RWPE2 (cell line): ENCODE results near the gene SLC13A3.

Source experiments
- ATAC-seq: fragments of 200-7000 bp; cut with Tn5 transposase; 3 replicates; pipeline ENCODE4 v1.9.1; 2021; ENCODE audit warnings: low read depth
- DNase-seq: peaks from one replicate; pipeline ENCODE4 v3.0.0-alpha.2; 2020; ENCODE audit warnings: low spot score
- H3K27ac ChIP-seq: fragments of 450-650 bp; 2 replicates; pipeline ENCODE4 v1.5.1; 2017; ENCODE audit warnings: mild to moderate bottlenecking; ENCODE audit not compliant: poor library complexity, severe bottlenecking
- H3K27me3 ChIP-seq: fragments of 250-450 bp; sonication (Bioruptor Pico); 2 replicates; pipeline ENCODE4 v1.5.1; 2021; ENCODE audit warnings: mild to moderate bottlenecking, moderate library complexity; ENCODE audit not compliant: insufficient read depth, poor library complexity, severe bottlenecking
- H3K36me3 ChIP-seq: fragments of 250-450 bp; sonication (Bioruptor Pico); 2 replicates; pipeline ENCODE4 v1.5.1; 2020; ENCODE audit warnings: low read depth, mild to moderate bottlenecking, moderate library complexity
- H3K4me1 ChIP-seq: fragments of 250-450 bp; sonication (Bioruptor Pico); 2 replicates; pipeline ENCODE4 v1.5.1; 2021; ENCODE audit warnings: mild to moderate bottlenecking, moderate library complexity; ENCODE audit not compliant: insufficient read depth, poor library complexity, severe bottlenecking
- H3K4me3 ChIP-seq: fragments of 250-450 bp; sonication (Bioruptor Pico); 2 replicates; pipeline ENCODE4 v1.5.1; 2021; ENCODE audit warnings: mild to moderate bottlenecking, moderate library complexity; ENCODE audit not compliant: severe bottlenecking
- H3K9me3 ChIP-seq: fragments of 250-450 bp; sonication (Bioruptor Pico); 2 replicates; pipeline ENCODE4 v1.5.1; 2021; ENCODE audit warnings: mild to moderate bottlenecking, moderate library complexity; ENCODE audit not compliant: severe bottlenecking
- TF ChIP-seq, protein P1 (sequence below): fragments of 450-650 bp; IDR thresholded peaks from one replicate; pipeline ENCODE4 v1.5.1; 2017; ENCODE audit warnings: mild to moderate bottlenecking, moderate library complexity; ENCODE audit not compliant: poor library complexity, severe bottlenecking

Gene SLC13A3

DNA sequence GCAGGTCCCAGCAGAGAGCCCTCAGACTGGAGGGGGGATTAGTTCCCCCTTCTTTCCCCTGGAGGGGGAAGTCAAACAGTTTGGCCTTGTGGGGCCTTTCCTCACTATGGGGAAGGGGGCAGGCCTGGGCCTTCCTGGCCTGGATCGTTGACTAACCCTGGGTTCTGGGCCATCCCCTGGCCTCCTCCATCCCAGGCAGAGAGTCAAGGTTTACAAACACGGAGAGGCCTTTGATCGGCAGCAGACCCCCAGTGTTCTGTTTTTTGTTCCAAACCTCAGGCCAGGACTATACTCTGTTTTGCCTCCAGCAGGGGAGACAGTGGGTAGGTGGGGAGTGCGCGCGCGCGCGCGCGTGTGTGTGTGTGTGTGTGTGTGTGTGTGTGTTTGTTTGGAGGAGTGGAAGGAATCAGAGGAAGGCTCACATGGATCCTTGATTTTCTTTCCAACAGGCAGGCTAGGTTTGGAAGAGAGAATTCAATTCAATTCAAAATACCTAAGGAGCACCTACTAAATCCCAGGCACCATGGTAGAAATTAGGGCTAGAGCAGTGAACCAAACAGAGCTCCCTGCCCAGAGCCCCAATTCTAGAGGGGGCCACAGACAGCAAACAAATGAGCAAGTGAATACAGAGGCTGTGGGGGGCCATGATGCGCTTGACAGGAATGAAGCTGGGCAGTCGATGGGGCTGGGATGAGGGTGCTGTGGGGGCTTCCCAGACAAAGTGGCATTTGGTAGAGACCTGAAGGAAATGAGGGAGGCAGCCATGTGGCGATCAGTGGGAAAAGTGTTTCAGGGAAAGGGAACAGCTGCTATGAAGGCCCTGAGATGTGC is 23.2 kb upstream of the SLC13A3 start:
- no peak for ATAC-seq
- TF ChIP-seq, protein P1, sequence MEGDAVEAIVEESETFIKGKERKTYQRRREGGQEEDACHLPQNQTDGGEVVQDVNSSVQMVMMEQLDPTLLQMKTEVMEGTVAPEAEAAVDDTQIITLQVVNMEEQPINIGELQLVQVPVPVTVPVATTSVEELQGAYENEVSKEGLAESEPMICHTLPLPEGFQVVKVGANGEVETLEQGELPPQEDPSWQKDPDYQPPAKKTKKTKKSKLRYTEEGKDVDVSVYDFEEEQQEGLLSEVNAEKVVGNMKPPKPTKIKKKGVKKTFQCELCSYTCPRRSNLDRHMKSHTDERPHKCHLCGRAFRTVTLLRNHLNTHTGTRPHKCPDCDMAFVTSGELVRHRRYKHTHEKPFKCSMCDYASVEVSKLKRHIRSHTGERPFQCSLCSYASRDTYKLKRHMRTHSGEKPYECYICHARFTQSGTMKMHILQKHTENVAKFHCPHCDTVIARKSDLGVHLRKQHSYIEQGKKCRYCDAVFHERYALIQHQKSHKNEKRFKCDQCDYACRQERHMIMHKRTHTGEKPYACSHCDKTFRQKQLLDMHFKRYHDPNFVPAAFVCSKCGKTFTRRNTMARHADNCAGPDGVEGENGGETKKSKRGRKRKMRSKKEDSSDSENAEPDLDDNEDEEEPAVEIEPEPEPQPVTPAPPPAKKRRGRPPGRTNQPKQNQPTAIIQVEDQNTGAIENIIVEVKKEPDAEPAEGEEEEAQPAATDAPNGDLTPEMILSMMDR: no peak

DNA sequence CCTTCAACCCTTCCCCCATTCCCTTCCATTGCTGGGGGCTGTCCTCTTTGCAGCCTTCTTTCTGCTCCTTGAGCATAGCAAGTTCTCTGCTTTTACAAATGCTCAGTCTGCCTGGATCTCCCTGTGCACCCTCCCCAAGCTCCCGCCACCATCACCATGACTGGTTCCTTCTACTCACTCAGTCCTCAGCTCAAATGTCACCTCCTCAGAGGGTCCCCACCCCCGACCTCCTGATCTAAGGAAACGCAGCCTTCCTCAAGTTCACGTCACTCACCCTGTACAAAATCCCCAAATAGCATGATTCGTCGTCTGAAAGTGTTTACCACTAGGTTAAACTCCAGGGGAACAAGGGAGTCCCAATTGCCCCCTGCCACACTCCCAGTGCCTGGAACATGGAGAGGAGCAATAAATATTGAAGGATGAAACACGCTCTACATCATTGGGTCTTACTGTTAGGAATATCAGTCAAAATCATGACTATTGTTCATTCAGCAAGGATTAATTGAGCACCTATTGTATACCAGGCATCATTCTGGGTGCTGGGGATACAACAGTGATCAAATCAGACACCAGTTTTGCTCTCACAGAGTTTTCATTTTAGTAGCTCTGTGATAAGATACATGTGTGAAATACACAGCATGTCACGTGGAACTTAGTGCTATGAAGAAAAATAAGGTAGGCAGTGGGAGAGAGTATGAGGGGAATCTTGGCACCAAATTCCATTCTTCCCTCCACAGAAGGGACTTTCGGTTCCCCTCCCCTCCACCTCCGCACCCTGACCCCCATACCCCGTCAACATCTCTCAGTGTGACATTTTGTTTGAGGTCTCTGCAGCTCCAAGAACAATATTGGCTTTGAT is 22.4 kb upstream of the SLC13A3 start:
- TF ChIP-seq, protein P1: no peak
- Histone ChIP-seq H3K27me3 (no peaks in the 10 kb centered on the region), H3K36me3 (no peaks in the 10 kb centered on the region), H3K4me1 (no peaks in the 10 kb centered on the region), H3K9me3 (no peaks in the 10 kb centered on the region), H3K4me3 (no peak overlapping the region), H3K27ac (no peak overlapping the region)
- ATAC-seq: no peak
- no peak for DNase-seq

More for the DNA sequence above, 23.2 kb upstream of the SLC13A3 start:
- Histone ChIP-seq H3K27me3 (no peaks in the 10 kb centered on the region), H3K4me1 (no peaks in the 10 kb centered on the region), H3K9me3 (no peaks in the 10 kb centered on the region), H3K27ac (no peak overlapping the region), H3K36me3 (no peaks in the 10 kb centered on the region), H3K4me3 (no peak overlapping the region)
- no peak for DNase-seq

DNA sequence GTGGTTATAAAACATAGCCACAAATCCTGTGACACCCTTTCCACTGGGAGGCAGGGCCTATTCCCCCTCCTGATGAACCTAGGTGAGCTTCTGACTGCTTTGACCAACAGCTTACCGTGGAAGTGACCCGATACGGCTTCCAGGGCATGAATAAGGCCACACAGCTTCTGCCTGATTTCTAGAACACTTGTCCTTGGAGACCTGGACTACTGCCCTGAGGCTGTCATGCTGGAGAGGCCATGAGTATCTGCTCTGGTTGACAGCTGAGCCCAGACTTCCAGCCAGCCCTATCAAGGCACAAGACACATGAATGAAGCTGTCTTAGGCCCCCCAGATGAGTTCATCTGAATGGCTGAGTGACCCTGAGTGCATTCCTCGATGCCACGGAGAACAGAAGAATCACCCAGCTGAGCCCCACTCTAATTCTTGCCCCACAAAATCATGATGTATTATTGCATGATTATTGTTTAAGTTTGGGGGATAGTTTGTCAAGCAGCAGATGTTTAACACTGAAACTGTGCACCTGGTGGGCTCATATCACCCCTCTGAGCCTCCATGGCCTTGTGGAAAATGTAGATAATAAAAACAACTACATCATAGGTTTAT is 21.4 kb upstream of the SLC13A3 start:
- H3K27me3 ChIP-seq: no peaks in the 10 kb centered on the region
- H3K9me3 ChIP-seq: no peaks in the 10 kb centered on the region
- DNase-seq: no peak
- no peaks in the 10 kb centered on the region for H3K36me3 ChIP-seq
- TF ChIP-seq, protein P1: no peak
- no peaks in the 10 kb centered on the region for H3K4me1 ChIP-seq
- H3K27ac ChIP-seq: no peak overlapping the region
- H3K4me3 ChIP-seq: no peak overlapping the region
- no peak for ATAC-seq

DNA sequence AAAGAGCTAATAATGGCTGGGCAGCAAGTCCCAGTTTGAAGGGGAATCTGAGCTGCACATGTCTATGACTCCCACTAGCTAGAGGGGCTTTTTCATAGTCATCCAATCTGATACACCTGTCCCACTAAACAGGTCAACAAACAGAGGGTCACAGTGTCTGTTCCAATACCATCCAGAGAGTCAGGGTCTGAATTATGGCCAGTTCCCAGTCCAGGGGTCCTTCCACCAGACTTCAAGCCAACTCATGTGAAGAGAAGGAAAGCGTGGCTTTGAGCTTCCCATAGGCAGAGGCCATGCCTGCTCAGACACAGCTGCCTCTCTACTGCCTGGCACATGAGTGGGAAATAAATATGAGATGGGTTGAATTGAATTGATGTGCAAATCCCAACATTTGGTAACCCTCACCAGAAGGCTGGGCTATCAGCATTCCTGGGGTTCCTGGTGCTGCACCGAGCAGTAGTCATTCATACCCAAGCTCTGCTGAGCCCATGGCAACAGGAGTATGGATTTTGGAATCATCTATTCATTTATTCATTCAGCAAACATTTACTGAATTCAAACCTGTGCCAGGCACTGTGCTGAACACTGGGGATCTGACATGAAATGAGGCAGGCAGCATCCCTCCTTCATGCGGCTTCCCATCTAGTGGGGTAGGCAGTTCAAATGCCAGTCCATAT is 20.7 kb upstream of the SLC13A3 start:
- Histone ChIP-seq H3K27me3 (no peaks in the 10 kb centered on the region), H3K36me3 (no peaks in the 10 kb centered on the region), H3K27ac (no peak overlapping the region), H3K4me3 (no peak overlapping the region), H3K9me3 (no peaks in the 10 kb centered on the region), H3K4me1 (no peaks in the 10 kb centered on the region)
- ATAC-seq: no peak
- TF ChIP-seq, protein P1: no peak
- DNase-seq: no peak
